CD4-positive, alpha-beta T cell (primary cell): ENCODE measurements around the gene MTHFD1L. TPM values are rescaled to one million over a fixed set of nuclear protein-coding genes. Genes with fewer than 3 reads are reported as not detected.

Experiments used
- ATAC-seq: fragments of 200-7000 bp; cut with Tn5 transposase; one replicate; pipeline ENCODE4 v1.10.0; 2022; ENCODE audit warnings: mild to moderate bottlenecking; ENCODE audit not compliant: poor library complexity
- CTCF ChIA-PET: fragments of 350-600 bp; sonication (Branson Sonifier 250); formaldehyde crosslinking; loops from one replicate; lab custom pipeline; 2021; ENCODE audit warnings: antibody characterized with exemption, inconsistent platforms; lab: Charles Lee
- POLR2A ChIA-PET: fragments of 350-600 bp; sonication (Branson Sonifier 250); formaldehyde crosslinking; loops from one replicate; lab custom pipeline; 2021; ENCODE audit warnings: antibody characterized with exemption, inconsistent platforms; lab: Charles Lee
- DNase-seq, 14 experiments: peaks; one replicate each; pipeline ENCODE4 v3.0.0-alpha.2; 2013 to 2020; ENCODE audit warnings: mixed read lengths in 2 of 14
- H3K27ac ChIP-seq, 2 donors: one replicate each; pipeline versions ENCODE4 v1.5.1 to v1.7.0; 2013; ENCODE audit warnings: low read length in 2 of 2, low read depth in 1 of 2, mild to moderate bottlenecking in 1 of 2
- H3K27me3 ChIP-seq, 2 experiments: 1 replicate in 1 of 2; 2 replicates in 1 of 2; pipeline versions ENCODE4 v1.6.1 to v1.7.0; 2013; ENCODE audit warnings: low read length in 2 of 2, control low read depth in 1 of 2, mild to moderate bottlenecking in 1 of 2, moderate library complexity in 1 of 2; ENCODE audit not compliant: insufficient read depth in 2 of 2, control insufficient read depth in 1 of 2
- H3K36me3 ChIP-seq: one replicate; pipeline ENCODE4 v1.6.1; 2013; ENCODE audit warnings: low read length, control low read depth; ENCODE audit not compliant: insufficient read depth
- H3K4me1 ChIP-seq: one replicate; pipeline ENCODE4 v1.6.1; 2013; ENCODE audit warnings: low read length, control low read depth; ENCODE audit not compliant: insufficient read depth
- H3K4me3 ChIP-seq: one replicate; pipeline ENCODE4 v1.5.1; 2013; ENCODE audit warnings: mild to moderate bottlenecking, low read length, moderate library complexity
- H3K9me3 ChIP-seq, 2 experiments: 1 replicate in 1 of 2; 2 replicates in 1 of 2; pipeline versions ENCODE4 v1.6.1 to v1.7.0; 2013; ENCODE audit warnings: low read length in 2 of 2, mild to moderate bottlenecking in 2 of 2, control low read depth in 1 of 2, moderate library complexity in 1 of 2; ENCODE audit not compliant: control insufficient read depth in 1 of 2, insufficient read depth in 1 of 2
- H3K27ac Mint-ChIP-seq: one replicate; pipeline ENCODE4 v1.8.0; 2020; ENCODE audit warnings: mixed read lengths
- H3K27me3 Mint-ChIP-seq: one replicate; pipeline ENCODE4 v1.8.0; 2021; ENCODE audit warnings: mixed read lengths
- H3K36me3 Mint-ChIP-seq: one replicate; pipeline ENCODE4 v1.8.0; 2021; ENCODE audit warnings: low read depth, mixed read lengths
- H3K4me1 Mint-ChIP-seq: one replicate; pipeline ENCODE4 v1.8.0; 2021; ENCODE audit warnings: low read depth, mixed read lengths
- H3K4me3 Mint-ChIP-seq: one replicate; pipeline ENCODE4 v1.8.0; 2020; ENCODE audit warnings: mild to moderate bottlenecking, mixed read lengths
- H3K9me3 Mint-ChIP-seq: one replicate; pipeline ENCODE4 v1.8.0; 2020; ENCODE audit warnings: mixed read lengths
- intact Hi-C, 2 experiments: fragments of 100-400 bp; cut with DNase I in 1 of 2; cut with micrococcal nuclease in 1 of 2; formaldehyde crosslinking; loops; one replicate each; pipeline versions ENCODE4 v1.15.1 to v1.9.0; 2023 to 2025; cut with DNase I, micrococcal nuclease
- total RNA-seq, 174 experiments: library from RNA in 2 of 174; stranded (reverse) in 2 of 174; gene quantifications; one replicate each; pipeline ENCODE4 v1.2.3 and lab custom pipeline; 2021 to 2026
- TF ChIP-seq, protein P1 (sequence below): fragments of 200-600 bp; IDR thresholded peaks from one replicate; pipeline ENCODE4 v1.8.0; 2022; ENCODE audit warnings: antibody characterized with exemption, mild to moderate bottlenecking

MTHFD1L gene
- total RNA-seq, 2 experiments from 2014 or later, result 8.8 to 9.7 TPM

DNA sequence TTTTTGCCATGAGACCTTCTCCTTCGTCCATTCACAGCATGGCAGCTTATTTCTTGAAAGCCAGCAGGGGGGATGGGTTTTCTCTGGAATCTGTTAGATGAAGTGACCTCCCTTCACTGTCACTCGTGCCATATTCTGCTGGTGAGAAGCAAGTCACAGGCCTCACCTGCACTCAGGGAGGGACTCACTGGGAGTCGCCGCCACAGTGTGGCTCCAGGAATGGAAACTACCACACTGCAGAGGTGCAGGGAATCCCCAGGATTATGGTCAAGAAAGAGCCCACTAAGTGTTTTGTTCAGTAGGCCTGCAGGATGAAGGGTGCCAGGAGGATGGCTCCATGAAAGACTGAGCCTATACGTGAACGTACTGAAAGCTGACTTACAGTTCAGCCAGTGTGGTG is 213.2 kb downstream of the MTHFD1L start:
- Histone ChIP-seq H3K36me3 (no peaks in the 10 kb centered on the region), H3K4me1 (no peaks in the 10 kb centered on the region), H3K27ac (no peak overlapping the region), H3K27me3 (no peaks in the 10 kb centered on the region), H3K4me3 (no peak overlapping the region), H3K9me3 (no peaks in the 10 kb centered on the region)
- ChIA-PET POLR2A (no interaction called here), CTCF (interaction anchor here (0.6 kb wide), 1 partner anchor 52 kb away, joined by 3 read pairs; no protein-coding TSS in a partner anchor)
- intact Hi-C loops, result no loop called here
- H3K4me1 Mint-ChIP-seq, result no peaks in the 10 kb centered on the region
- peaks cover 10% of the 10 kb centered on the region for H3K36me3 Mint-ChIP-seq
- H3K9me3 Mint-ChIP-seq, result peaks cover 4% of the 10 kb centered on the region
- TF ChIP-seq, protein P1, sequence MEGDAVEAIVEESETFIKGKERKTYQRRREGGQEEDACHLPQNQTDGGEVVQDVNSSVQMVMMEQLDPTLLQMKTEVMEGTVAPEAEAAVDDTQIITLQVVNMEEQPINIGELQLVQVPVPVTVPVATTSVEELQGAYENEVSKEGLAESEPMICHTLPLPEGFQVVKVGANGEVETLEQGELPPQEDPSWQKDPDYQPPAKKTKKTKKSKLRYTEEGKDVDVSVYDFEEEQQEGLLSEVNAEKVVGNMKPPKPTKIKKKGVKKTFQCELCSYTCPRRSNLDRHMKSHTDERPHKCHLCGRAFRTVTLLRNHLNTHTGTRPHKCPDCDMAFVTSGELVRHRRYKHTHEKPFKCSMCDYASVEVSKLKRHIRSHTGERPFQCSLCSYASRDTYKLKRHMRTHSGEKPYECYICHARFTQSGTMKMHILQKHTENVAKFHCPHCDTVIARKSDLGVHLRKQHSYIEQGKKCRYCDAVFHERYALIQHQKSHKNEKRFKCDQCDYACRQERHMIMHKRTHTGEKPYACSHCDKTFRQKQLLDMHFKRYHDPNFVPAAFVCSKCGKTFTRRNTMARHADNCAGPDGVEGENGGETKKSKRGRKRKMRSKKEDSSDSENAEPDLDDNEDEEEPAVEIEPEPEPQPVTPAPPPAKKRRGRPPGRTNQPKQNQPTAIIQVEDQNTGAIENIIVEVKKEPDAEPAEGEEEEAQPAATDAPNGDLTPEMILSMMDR, result no peak
- H3K27ac Mint-ChIP-seq, result no peak overlapping the region
- H3K27me3 Mint-ChIP-seq, result no peaks in the 10 kb centered on the region
- no peak overlapping the region for H3K4me3 Mint-ChIP-seq
- DNase-seq (no peak), ATAC-seq (no peak)

DNA sequence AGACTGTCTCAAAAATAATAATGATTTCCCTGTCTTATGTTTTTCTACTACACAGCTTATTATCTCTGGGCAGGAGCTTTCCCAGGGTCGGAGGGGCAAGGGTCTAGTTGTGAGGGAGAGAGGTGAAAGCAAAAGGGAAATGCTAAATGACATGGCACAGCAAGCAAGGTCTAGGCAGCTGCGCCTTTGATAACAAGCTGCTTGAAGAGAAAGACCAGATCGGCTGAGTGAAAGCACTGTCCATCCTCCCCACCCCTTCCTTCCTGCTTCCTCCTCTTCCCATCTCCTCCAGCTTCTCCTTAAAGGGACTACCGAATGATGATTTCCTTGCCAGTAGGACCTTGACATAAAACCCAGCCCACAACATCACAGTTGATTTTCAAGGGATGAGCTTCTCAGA is 216.2 kb downstream of the MTHFD1L start:
- H3K36me3 ChIP-seq, result no peaks in the 10 kb centered on the region
- intact Hi-C loops, result no loop called here
- ATAC-seq, result no peak
- ChIA-PET POLR2A (no interaction called here), CTCF (no interaction called here)
- Mint-ChIP-seq H3K27me3 (no peaks in the 10 kb centered on the region), H3K4me1 (no peaks in the 10 kb centered on the region), H3K36me3 (no peaks in the 10 kb centered on the region), H3K4me3 (no peak overlapping the region), H3K27ac (no peak overlapping the region), H3K9me3 (no peaks in the 10 kb centered on the region)
- TF ChIP-seq, protein P1, result no peak
- no peak overlapping the region for H3K4me3 ChIP-seq
- no peak for DNase-seq
- no peaks in the 10 kb centered on the region for H3K4me1 ChIP-seq
- no peaks in the 10 kb centered on the region for H3K9me3 ChIP-seq
- no peaks in the 10 kb centered on the region for H3K27me3 ChIP-seq
- H3K27ac ChIP-seq, result no peak overlapping the region

DNA sequence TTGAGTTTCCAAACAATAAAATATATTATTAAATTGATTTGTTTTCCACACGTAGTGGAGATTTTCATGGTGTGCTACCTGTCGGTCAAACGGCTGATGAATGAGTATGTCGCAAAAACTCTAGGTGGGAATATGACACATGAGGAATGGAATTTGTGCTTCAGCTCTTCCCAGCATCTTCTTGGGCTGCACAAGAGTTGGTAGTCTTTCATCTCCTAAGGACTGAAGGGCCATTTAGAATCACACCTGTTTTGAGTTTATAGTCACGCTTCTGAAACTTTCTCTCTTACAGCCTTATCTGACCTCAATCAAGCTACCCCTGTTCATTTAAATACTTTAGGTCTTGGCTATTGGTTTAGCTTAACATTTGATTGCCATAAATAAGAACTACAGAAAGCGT is 216.6 kb downstream of the MTHFD1L start:
- H3K4me3 Mint-ChIP-seq, result no peak overlapping the region
- no peaks in the 10 kb centered on the region for H3K9me3 ChIP-seq
- TF ChIP-seq, protein P1, result no peak
- H3K4me1 Mint-ChIP-seq, result no peaks in the 10 kb centered on the region
- DNase-seq (no peak), ATAC-seq (no peak)
- ChIA-PET CTCF (no interaction called here), POLR2A (no interaction called here)
- no peaks in the 10 kb centered on the region for H3K4me1 ChIP-seq
- intact Hi-C loops, result no loop called here
- H3K27ac ChIP-seq, result no peak overlapping the region
- H3K36me3 ChIP-seq, result no peaks in the 10 kb centered on the region
- H3K27me3 ChIP-seq, result no peaks in the 10 kb centered on the region
- H3K27me3 Mint-ChIP-seq, result no peaks in the 10 kb centered on the region
- H3K27ac Mint-ChIP-seq, result no peak overlapping the region
- H3K4me3 ChIP-seq, result no peak overlapping the region
- H3K9me3 Mint-ChIP-seq, result no peaks in the 10 kb centered on the region
- no peaks in the 10 kb centered on the region for H3K36me3 Mint-ChIP-seq
